GM12875 (cell line): ENCODE results near the gene PITPNC1.

Experiments used
- H3K4me3 ChIP-seq: one replicate; pipeline ENCODE4 v1.5.1; 2011; ENCODE audit warnings: low read depth, low read length, control low read depth
- CTCF ChIP-seq: IDR thresholded peaks from 2 replicates; pipeline ENCODE4 v1.5.1; 2011; ENCODE audit warnings: low read depth, mild to moderate bottlenecking, control low read depth, inconsistent platforms, low read length, moderate library complexity, borderline replicate concordance; ENCODE audit not compliant: insufficient read depth

Gene PITPNC1

GRCh38 chr17:67605256-67605912 lies 228.3 kb downstream of the PITPNC1 start:
- H3K4me3 ChIP-seq = no peak overlapping the region
- no peak for TF ChIP-seq CTCF

- H3K4me3 ChIP-seq = no peak overlapping the region
- TF ChIP-seq CTCF = no peak
Observed at GRCh38 chr17:67606471-67606870, 229.4 kb downstream of the PITPNC1 start.

GRCh38 chr17:67606896-67607604 lies 230.0 kb downstream of the PITPNC1 start:
- no peak overlapping the region for H3K4me3 ChIP-seq
- TF ChIP-seq CTCF = no peak

DNA sequence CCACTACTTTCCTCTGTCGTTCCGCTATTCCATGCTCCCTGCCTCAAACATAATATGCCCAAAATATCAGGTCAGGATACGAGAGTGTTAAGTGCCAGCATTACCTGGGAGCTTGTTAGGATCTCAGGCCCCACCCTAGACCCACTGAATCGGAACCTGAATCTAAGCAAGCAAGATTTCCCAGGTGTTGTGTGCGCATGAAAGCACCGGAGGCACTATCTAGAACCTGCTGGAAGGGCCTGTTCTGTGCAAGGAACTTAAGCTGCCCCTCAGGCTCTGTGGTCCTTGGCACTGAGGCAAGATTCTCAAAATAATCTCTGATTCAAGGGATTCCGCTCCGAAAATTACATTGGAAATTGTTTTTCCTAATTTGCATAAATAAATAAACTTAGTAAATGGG lies 233.0 kb downstream of the PITPNC1 start:
- TF ChIP-seq CTCF = no peak
- no peak overlapping the region for H3K4me3 ChIP-seq

DNA sequence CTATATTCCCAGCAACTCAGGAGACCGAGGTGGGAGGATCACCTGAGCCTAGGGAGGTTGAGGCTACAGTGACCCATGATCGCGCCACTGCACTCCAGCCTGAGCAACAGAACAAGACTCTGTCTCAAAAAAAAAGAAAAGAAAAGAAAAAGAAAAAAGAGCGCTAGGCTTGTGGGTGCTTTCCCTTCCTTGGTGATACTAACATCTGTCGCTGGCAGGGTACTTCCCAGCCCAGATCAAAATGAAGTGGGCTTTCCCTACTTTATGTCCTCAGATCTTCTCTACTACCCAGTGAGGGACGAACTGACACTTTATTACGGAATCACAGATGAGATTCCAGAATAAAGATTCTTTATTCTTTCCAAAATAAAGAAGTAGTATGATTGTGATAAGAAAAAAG lies 236.9 kb downstream of the PITPNC1 start:
- H3K4me3 ChIP-seq = no peak overlapping the region
- no peak for TF ChIP-seq CTCF

DNA sequence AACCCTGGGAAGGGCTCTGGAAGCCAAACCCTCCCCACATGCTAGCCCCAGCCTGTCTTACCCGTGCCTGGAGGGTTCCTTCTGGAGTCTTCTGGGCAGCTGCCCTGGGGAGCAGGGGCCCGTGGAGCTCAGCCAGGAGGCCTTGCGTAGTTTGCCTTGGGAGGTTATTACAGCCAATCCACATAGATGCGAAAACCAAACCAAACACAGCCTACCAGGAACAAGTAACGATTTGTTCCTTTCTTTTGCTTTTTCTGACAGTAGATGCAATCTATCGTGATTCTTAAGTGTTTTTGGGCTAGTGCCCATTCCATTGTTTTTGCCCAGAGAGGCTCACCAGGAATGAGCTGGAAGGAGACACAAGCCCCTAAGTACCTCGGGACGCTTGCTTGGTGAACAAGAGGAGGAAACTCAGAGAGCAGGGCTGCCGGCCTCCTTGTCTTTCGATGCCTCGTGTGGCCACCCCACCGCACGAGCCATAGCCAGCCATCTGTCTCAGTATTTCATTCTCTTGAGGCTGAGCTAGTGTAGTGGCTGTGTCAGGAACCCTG lies 238.0 kb downstream of the PITPNC1 start:
- TF ChIP-seq CTCF = no peak
- H3K4me3 ChIP-seq = no peak overlapping the region

DNA sequence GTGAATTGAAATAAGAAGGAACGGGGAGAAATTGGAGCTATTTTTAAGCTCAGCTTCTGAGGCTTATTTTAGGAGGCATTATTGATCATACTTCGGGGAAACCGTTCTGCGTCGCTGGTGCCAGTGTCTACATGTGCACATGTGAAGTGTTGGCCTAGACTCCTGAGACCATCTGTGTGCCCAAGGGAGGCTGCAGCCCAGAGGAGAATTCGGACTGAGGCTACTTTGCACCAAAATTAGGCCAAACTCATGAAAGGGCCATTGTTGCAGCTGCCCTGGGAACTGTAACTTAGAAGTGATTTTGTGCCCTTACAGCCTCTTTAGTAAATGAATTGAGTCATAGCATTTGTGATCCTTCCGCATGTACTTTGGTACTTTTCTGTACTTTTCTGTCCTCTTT lies 238.7 kb downstream of the PITPNC1 start:
- H3K4me3 ChIP-seq = no peak overlapping the region
- TF ChIP-seq CTCF = no peak
